ENCODE data around the gene LYRM7.
"Not testable (repeated sequence)": the region's sequence is repeated elsewhere in the genome, so short reads cannot be mapped to it uniquely, and the experiment has no call there.

Gene LYRM7

DNA sequence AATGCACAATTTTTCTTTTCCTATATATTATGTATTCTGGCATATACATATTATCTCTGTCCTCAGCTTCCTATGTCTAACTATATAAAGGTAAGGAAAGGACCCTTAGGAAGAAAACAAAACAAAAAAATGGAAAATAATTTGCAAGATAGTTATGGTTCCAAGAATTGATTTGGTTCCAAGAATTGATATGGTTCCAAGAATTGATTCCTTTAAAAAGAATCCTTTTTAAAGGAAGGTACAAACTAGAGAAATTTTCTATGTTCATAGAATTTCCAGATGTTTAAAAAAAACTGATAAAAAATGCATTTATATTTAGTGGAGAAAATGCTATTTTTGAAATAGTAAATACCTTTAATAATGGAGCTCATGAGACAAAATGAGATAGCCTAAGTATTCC is 12.1 kb downstream of the LYRM7 start:
- H3K4me3 ChIP-seq = no peak overlapping the region

DNA sequence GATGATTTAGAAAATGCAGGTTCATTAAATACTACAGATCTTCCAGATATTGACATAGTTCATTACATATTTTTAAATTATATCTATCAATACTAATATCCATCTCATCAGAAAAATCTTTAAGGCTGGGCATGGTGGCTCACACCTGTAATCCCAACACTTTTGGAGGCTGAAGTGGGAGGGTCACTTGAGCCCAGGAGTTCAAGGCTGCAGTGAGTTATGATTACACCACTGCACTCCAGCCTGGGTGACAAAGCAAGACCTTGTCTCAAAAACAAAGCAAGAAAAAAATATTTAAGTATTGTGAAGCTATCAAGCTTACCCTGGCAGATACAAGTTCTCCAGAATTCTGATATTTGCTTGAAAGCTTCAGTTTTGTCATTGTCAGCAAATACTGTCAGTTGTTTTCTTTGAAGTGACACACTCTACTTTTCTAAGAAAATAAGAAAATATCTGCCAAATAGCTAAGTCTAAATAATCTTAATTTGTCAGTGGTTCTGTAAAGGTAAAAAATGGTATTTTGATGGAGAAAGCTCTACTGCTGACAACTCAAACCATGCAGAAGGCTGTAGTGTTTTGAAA is 14.9 kb downstream of the LYRM7 start:
- TF ChIP-seq, protein P1, sequence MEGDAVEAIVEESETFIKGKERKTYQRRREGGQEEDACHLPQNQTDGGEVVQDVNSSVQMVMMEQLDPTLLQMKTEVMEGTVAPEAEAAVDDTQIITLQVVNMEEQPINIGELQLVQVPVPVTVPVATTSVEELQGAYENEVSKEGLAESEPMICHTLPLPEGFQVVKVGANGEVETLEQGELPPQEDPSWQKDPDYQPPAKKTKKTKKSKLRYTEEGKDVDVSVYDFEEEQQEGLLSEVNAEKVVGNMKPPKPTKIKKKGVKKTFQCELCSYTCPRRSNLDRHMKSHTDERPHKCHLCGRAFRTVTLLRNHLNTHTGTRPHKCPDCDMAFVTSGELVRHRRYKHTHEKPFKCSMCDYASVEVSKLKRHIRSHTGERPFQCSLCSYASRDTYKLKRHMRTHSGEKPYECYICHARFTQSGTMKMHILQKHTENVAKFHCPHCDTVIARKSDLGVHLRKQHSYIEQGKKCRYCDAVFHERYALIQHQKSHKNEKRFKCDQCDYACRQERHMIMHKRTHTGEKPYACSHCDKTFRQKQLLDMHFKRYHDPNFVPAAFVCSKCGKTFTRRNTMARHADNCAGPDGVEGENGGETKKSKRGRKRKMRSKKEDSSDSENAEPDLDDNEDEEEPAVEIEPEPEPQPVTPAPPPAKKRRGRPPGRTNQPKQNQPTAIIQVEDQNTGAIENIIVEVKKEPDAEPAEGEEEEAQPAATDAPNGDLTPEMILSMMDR (IDR thresholded peaks at IDR 0.05) = no peak
- no peak for DNase-seq (ENCODE audit: low spot score)
- H3K27ac ChIP-seq = no peak overlapping the region
- H3K4me3 ChIP-seq = no peak overlapping the region

More for the DNA sequence above, 12.1 kb downstream of the LYRM7 start:
- DNase-seq (ENCODE audit: low spot score) = no peak
- TF ChIP-seq, protein P1 (IDR thresholded peaks at IDR 0.05) = no peak
- no peak overlapping the region for H3K27ac ChIP-seq

DNA sequence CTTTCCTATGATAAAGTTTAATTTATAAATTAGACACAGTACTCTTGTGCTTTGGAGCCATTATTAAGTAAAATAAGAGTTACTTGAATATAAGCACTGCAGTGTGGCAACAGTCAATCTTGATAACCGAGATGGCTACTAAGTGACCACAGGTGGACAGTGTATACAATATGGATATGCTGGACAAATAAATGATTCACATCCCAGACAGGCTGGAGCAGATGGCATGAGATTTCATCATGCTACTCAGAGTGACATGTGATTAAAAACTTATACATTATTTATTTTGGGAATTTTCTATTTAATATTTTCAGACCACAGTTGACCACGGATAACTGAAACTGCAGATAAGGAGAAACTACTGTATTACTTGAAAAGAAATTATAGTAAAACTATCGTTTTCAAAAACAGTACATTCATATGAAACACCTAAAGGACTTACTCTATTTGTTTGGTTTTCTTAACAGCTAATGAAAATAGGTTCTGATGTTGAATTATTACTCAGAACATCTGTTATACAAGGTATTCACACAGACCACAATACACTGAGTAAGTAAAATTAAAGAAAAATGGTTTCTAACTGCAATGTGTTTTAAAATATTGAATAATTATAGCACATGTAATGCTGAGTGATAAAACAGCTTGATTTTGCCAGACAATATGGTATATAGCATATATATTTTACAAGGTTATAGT is 16.0 kb downstream of the LYRM7 start:
- Histone ChIP-seq H3K4me3 (no peak overlapping the region), H3K27ac (no peak overlapping the region)
- TF ChIP-seq, protein P1 (IDR thresholded peaks at IDR 0.05) = no peak
- DNase-seq (ENCODE audit: low spot score) = no peak

DNA sequence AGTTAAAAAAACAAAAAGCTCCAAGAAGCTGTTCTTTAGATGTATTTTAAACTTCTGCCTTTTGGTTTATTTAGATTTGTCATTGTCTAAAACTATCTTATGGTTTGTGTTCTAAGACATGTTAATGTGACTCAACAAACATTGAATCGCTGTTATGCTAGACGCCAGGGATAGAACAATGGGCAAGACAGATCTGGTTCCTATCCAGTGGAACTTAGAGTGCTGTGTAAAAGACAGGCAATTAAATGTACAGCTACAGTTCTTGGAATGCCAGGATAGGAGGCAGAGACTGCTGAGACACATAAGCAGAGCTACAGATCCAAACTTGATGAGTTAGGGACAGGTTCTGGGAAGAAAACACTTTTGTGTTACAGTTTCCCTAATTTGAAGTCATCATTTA is 22.4 kb downstream of the LYRM7 start:
- Histone ChIP-seq H3K4me3 (no peak overlapping the region), H3K27ac (no peak overlapping the region)
- TF ChIP-seq, protein P1 (IDR thresholded peaks at IDR 0.05) = no peak
- no peak for DNase-seq (ENCODE audit: low spot score)

DNA sequence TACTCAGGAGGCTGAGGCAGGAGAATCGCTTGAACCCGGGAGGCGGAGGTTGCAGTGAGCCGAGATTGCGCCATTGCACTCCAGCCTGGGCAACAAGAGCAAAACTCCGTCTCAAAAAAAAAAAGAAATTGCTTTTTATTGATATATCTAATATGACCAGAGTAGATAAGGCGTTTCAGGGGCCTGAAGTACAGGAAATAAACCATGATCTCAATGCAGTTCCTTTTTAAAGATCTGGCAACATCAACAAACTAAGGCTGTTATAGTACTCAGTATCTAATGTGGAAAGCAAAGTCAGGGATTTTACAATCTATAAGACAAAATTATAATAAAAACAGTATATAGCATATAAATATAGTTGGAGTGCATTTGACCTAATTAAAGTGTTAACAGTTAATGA is 23.2 kb downstream of the LYRM7 start:
- not testable (repeated sequence) for DNase-seq (ENCODE audit: low spot score); H3K27ac ChIP-seq; H3K4me3 ChIP-seq

DNA sequence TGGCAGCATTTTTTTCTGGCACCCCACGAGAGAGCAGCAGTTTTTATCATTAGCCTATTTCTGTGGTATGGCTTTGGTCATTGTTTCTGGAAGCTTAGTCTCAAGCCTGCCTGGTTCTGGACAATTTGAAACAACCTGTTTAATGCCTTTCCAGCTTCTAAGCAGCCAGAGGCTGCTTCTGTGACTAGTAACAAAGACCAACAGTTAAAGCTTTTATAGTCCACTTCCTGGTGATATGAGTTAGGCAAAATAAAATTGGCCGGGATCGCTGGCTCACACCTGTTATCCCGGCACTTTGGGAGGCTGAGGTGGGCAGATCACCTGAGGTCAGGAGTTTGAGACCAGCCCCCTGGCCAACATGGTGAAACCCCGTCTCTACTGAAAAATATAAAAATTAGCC is 24.0 kb downstream of the LYRM7 start:
- H3K4me3 ChIP-seq = no peak overlapping the region
- no peak for DNase-seq (ENCODE audit: low spot score)
- TF ChIP-seq, protein P1 (IDR thresholded peaks at IDR 0.05) = no peak
- H3K27ac ChIP-seq = no peak overlapping the region

DNA sequence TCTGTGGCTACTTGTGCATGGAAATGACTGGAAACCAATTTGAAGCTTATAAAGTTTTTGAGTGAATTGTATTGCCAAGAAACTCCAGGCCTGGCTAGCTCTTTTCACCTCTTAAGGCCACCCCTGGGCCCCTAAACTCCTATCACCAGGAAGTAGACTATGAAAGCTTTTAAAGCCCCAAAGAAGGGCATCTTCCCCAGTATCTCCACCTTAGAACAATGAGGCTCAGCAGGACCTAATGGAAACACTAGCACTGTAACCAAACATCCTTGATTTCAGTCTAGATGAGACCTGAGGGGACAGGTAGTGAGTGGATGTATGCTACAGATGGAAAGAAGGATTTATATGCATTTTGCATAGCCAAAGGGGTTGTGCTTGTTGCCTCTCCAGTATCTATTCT is 25.0 kb downstream of the LYRM7 start:
- DNase-seq (ENCODE audit: low spot score) = no peak
- H3K4me3 ChIP-seq = no peak overlapping the region
- H3K27ac ChIP-seq = no peak overlapping the region
- TF ChIP-seq, protein P1 (IDR thresholded peaks at IDR 0.05) = no peak

All from coronary artery (tissue), 2 donors.